ENCODE data around the gene GFER. TPM values are rescaled to one million over a fixed set of nuclear protein-coding genes. Genes with fewer than 3 reads are reported as not detected.
"Not testable (repeated sequence)": the region's sequence is repeated elsewhere in the genome, so short reads cannot be mapped to it uniquely, and the experiment has no call there.

GFER gene
- polyA plus RNA-seq, 3 donors = 8.1 to 22.7 (median 22.4) TPM

DNA sequence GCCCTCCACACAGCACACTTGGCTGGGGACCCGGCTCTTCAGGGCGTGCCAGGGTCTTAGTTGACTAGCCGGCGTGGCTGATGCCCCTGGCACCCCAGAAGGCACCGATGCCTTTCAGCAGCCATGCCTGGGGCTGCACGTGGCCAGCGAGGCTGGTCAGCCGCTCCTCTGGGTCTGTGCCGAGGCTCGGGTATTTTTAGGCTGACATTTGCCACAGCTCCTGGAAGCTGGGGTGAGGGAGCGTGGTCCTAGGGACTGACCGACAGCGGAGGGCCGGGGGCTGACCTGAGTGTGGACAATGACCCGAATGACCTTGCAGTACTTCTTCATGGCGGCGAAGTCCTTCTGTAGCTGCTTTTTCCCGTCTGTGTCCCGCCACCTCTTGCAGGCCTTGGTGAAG is 33.4 kb upstream of the GFER start:
- Mint-ChIP-seq H3K9me3 (no peaks in the 10 kb centered on the region), H3K4me1 (no peaks in the 10 kb centered on the region), H3K27ac (no peak overlapping the region), H3K27me3 (ENCODE audit: low read depth in 3 of 3) (peaks cover 4 to 16% (median 15%) of the 10 kb centered on the region in 3 donors), H3K36me3 (no peaks in the 10 kb centered on the region), H3K4me3 (no peak overlapping the region)
- Histone ChIP-seq H3K36me3 (replicated peaks in 1 of 2; ENCODE audit: control insufficient read depth in 1 of 2, insufficient read depth in 2 of 2, low read length in 2 of 2) (no peaks in the 10 kb centered on the region), H2AFZ (ENCODE audit: insufficient read depth, low read depth, low read length, poor library complexity, severe bottlenecking) (no peak overlapping the region), H3K9ac (ENCODE audit: insufficient read depth, low read length, poor library complexity, severe bottlenecking) (no peak overlapping the region), H4K20me1 (ENCODE audit: insufficient read depth, low read length) (no peaks in the 10 kb centered on the region), H3K27ac (ENCODE audit: low read depth in 1 of 2, low read length in 2 of 2) (no peak overlapping the region), H3K9me3 (replicated peaks in 1 of 2; ENCODE audit: control insufficient read depth in 1 of 2, insufficient read depth in 1 of 2, low read length in 2 of 2) (no peaks in the 10 kb centered on the region), H3K4me1 (ENCODE audit: control insufficient read depth in 1 of 2, insufficient read depth in 2 of 2, low read length in 2 of 2) (no peaks in the 10 kb centered on the region), H3K4me2 (replicated peaks; ENCODE audit: extremely low read depth, low read length, poor library complexity, severe bottlenecking) (no peak overlapping the region), H3K27me3 (ENCODE audit: control insufficient read depth in 2 of 2, insufficient read depth in 2 of 2, low read length in 2 of 2) (no peaks in the 10 kb centered on the region), H3K79me2 (ENCODE audit: insufficient read depth, low read length) (no peaks in the 10 kb centered on the region), H3K4me3 (replicated peaks in 1 of 3; ENCODE audit: low read depth in 2 of 3, low read length in 3 of 3) (no peak overlapping the region)
- DNase-seq = no peak
- intact Hi-C loops (cut with micrococcal nuclease) = no loop called here
- 98% methylated on average over 19 of the region's 19 CpGs for WGBS (ENCODE audit: insufficient coverage)
- TF ChIP-seq, protein P1, sequence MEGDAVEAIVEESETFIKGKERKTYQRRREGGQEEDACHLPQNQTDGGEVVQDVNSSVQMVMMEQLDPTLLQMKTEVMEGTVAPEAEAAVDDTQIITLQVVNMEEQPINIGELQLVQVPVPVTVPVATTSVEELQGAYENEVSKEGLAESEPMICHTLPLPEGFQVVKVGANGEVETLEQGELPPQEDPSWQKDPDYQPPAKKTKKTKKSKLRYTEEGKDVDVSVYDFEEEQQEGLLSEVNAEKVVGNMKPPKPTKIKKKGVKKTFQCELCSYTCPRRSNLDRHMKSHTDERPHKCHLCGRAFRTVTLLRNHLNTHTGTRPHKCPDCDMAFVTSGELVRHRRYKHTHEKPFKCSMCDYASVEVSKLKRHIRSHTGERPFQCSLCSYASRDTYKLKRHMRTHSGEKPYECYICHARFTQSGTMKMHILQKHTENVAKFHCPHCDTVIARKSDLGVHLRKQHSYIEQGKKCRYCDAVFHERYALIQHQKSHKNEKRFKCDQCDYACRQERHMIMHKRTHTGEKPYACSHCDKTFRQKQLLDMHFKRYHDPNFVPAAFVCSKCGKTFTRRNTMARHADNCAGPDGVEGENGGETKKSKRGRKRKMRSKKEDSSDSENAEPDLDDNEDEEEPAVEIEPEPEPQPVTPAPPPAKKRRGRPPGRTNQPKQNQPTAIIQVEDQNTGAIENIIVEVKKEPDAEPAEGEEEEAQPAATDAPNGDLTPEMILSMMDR (IDR thresholded peaks at IDR 0.05) = no peak

DNA sequence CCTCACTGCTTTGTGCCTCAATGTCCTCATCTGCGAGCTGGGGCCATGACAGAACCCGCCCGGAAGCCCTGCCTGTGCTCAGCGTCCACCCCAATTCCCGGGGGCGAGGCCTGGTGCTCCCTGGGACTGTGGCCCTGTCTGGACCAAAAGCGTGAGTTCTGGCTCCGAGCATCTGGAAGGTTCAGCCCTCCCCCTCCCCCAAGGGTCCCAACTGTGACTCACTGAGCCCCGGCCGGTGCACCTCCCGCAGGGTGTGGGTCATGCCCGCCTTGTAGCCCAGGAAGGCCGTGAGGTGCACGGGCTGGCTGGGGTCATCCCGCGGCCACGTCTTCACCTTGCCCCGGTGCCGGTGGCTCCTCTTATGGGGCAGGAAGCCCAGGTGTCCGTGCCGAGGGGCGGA is 30.3 kb upstream of the GFER start:
- no peaks in the 10 kb centered on the region for H3K36me3 ChIP-seq (replicated peaks in 1 of 2; ENCODE audit: control insufficient read depth in 1 of 2, insufficient read depth in 2 of 2, low read length in 2 of 2)
- no peak overlapping the region for H3K27ac ChIP-seq (ENCODE audit: low read depth in 1 of 2, low read length in 2 of 2)
- no peak overlapping the region for H3K27ac Mint-ChIP-seq
- no peak for DNase-seq
- H3K79me2 ChIP-seq (ENCODE audit: insufficient read depth, low read length) = no peaks in the 10 kb centered on the region
- peaks cover 2% of the 10 kb centered on the region for H3K4me1 Mint-ChIP-seq
- H3K27me3 Mint-ChIP-seq (ENCODE audit: low read depth in 3 of 3) = peaks cover 8 to 39% (median 32%) of the 10 kb centered on the region in 3 donors
- peaks cover 0 to 8% (median 0%) of the 10 kb centered on the region in 7 donors for H3K9me3 Mint-ChIP-seq
- H3K36me3 Mint-ChIP-seq = no peaks in the 10 kb centered on the region
- no peaks in the 10 kb centered on the region for H3K9me3 ChIP-seq (replicated peaks in 1 of 2; ENCODE audit: control insufficient read depth in 1 of 2, insufficient read depth in 1 of 2, low read length in 2 of 2)
- intact Hi-C loops (cut with micrococcal nuclease) = no loop called here
- H4K20me1 ChIP-seq (ENCODE audit: insufficient read depth, low read length) = no peaks in the 10 kb centered on the region
- 91% methylated on average over 21 of the region's 22 CpGs for WGBS (ENCODE audit: insufficient coverage)
- H3K9ac ChIP-seq (ENCODE audit: insufficient read depth, low read length, poor library complexity, severe bottlenecking) = no peak overlapping the region
- H3K4me3 ChIP-seq (replicated peaks in 1 of 3; ENCODE audit: low read depth in 2 of 3, low read length in 3 of 3) = no peak overlapping the region
- H3K4me2 ChIP-seq (replicated peaks; ENCODE audit: extremely low read depth, low read length, poor library complexity, severe bottlenecking) = no peak overlapping the region
- no peaks in the 10 kb centered on the region for H3K27me3 ChIP-seq (ENCODE audit: control insufficient read depth in 2 of 2, insufficient read depth in 2 of 2, low read length in 2 of 2)
- H2AFZ ChIP-seq (ENCODE audit: insufficient read depth, low read depth, low read length, poor library complexity, severe bottlenecking) = no peak overlapping the region
- TF ChIP-seq, protein P1 (IDR thresholded peaks at IDR 0.05) = no peak
- no peak overlapping the region for H3K4me3 Mint-ChIP-seq
- H3K4me1 ChIP-seq (ENCODE audit: control insufficient read depth in 1 of 2, insufficient read depth in 2 of 2, low read length in 2 of 2) = peaks cover under 1 to 3% of the 10 kb centered on the region in 2 donors

DNA sequence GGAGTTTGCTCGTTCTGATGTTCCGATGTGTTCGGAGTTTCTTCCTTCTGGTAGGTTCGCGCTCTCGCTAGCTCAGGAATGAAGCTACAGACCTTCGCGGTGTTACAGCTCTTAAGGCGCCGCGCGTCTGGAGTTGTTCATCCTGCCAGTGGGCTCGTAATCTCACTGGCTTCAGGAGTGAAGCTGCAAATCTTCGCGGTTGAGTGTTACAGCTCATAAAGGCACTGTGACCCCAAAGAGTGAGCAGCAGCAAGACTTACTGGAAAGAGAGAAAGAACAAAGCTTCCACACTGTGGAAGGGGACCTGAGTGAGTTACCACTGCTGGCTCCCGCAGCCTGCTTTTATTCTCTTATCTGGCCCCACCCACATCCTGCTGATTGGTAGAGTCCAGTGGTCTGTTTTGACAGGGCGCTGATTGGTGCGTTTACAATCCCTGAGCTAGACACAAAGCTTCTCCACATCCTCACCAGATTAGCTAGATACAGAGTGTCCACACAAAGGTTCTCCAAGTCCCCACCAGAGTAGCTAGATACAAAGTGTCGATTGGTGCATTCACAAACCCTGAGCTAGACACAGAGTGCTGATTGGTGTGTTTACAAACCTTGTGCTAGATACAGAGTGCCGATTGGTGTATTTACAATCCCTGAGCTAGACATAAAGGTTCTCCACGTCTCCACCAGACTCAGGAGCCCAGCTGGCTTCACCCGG is 26.4 kb upstream of the GFER start:
- H3K27me3 ChIP-seq (ENCODE audit: control insufficient read depth in 2 of 2, insufficient read depth in 2 of 2, low read length in 2 of 2); H3K4me3 ChIP-seq (replicated peaks in 1 of 3; ENCODE audit: low read depth in 2 of 3, low read length in 3 of 3); DNase-seq; H3K4me2 ChIP-seq (replicated peaks; ENCODE audit: extremely low read depth, low read length, poor library complexity, severe bottlenecking); H3K27ac Mint-ChIP-seq; H2AFZ ChIP-seq (ENCODE audit: insufficient read depth, low read depth, low read length, poor library complexity, severe bottlenecking); intact Hi-C loops (cut with micrococcal nuclease); H3K9ac ChIP-seq (ENCODE audit: insufficient read depth, low read length, poor library complexity, severe bottlenecking); H3K9me3 Mint-ChIP-seq; H3K4me3 Mint-ChIP-seq; H3K27ac ChIP-seq (ENCODE audit: low read depth in 1 of 2, low read length in 2 of 2); H3K9me3 ChIP-seq (replicated peaks in 1 of 2; ENCODE audit: control insufficient read depth in 1 of 2, insufficient read depth in 1 of 2, low read length in 2 of 2): not testable (repeated sequence)
- Histone ChIP-seq H3K4me1 (ENCODE audit: control insufficient read depth in 1 of 2, insufficient read depth in 2 of 2, low read length in 2 of 2) (peaks cover 21 to 29% of the 10 kb centered on the region in 2 donors), H3K36me3 (replicated peaks in 1 of 2; ENCODE audit: control insufficient read depth in 1 of 2, insufficient read depth in 2 of 2, low read length in 2 of 2) (peaks cover 16% of the 10 kb centered on the region in 2 donors), H3K79me2 (ENCODE audit: insufficient read depth, low read length) (peaks cover 19% of the 10 kb centered on the region), H4K20me1 (ENCODE audit: insufficient read depth, low read length) (peaks cover 18% of the 10 kb centered on the region)
- Mint-ChIP-seq H3K36me3 (peaks cover 15 to 16% of the 10 kb centered on the region in 2 donors), H3K4me1 (peaks cover 23% of the 10 kb centered on the region), H3K27me3 (ENCODE audit: low read depth in 3 of 3) (peaks cover 8 to 37% (median 28%) of the 10 kb centered on the region in 3 donors)
- 97% methylated on average over 16 of the region's 22 CpGs for WGBS (ENCODE audit: insufficient coverage)
